IPS-NIHi7 (cell line): ENCODE data around the gene GATD1.

ENCODE experiments used
- DNase-seq: peaks from one replicate; pipeline ENCODE4 v3.0.0; 2012; ENCODE audit warnings: mixed read lengths; ENCODE audit errors: extremely low spot score

The GATD1 gene

GRCh38 chr11:795634-796564 is 18.6 kb upstream of the GATD1 start:
- DNase-seq = peak; percentile 45

- DNase-seq = no peak
Observed at GRCh38 chr11:794766-795633, 17.7 kb upstream of the GATD1 start.

GRCh38 chr11:794013-794765 is 16.9 kb upstream of the GATD1 start:
- no peak for DNase-seq

GRCh38 chr11:793556-793955 is 16.3 kb upstream of the GATD1 start:
- DNase-seq = no peak

GRCh38 chr11:792873-793272 is 15.6 kb upstream of the GATD1 start:
- DNase-seq = no peak

GRCh38 chr11:792535-792821 is 15.2 kb upstream of the GATD1 start:
- no peak for DNase-seq

- no peak for DNase-seq
Observed at GRCh38 chr11:791658-792534, 14.6 kb upstream of the GATD1 start.

- peak; percentile 73 for DNase-seq
Observed at GRCh38 chr11:790721-791564, 13.7 kb upstream of the GATD1 start.

GRCh38 chr11:789943-790342 is 12.7 kb upstream of the GATD1 start, which contains the start of gene CEND1:
CEND1 (minus strand) TSS chr11:790090; CDS start chr11:788576, 1,514 bp downstream.
- peak; percentile 63 for DNase-seq

- DNase-seq = no peak
Observed at GRCh38 chr11:788953-789940, 12.0 kb upstream of the GATD1 start.

GRCh38 chr11:788009-788640 is 10.8 kb upstream of the GATD1 start:
- no peak for DNase-seq

- no peak for DNase-seq
Observed at GRCh38 chr11:787084-787675, 9.9 kb upstream of the GATD1 start.

- no peak for DNase-seq
Observed at GRCh38 chr11:786235-787083, 9.2 kb upstream of the GATD1 start.

- peak; percentile 90 for DNase-seq
Observed at GRCh38 chr11:783581-784015, 6.3 kb upstream of the GATD1 start.

- DNase-seq = no peak
Observed at GRCh38 chr11:782264-783174, 5.2 kb upstream of the GATD1 start.
